Cardiac fibroblast (primary cell): ENCODE results near the gene STRA8.

Experiments used
- DNase-seq, 2 donors: peaks; one replicate each; pipeline versions ENCODE4 v3.0.0 to v3.0.0-alpha.2; 2010; ENCODE audit warnings: low read depth in 2 of 2
- H3K4me3 ChIP-seq, 2 donors: replicated peaks in 1 of 2; 1 replicate in 1 of 2; 2 replicates in 1 of 2; pipeline ENCODE4 v1.5.1; 2011; ENCODE audit warnings: low read depth in 2 of 2, low read length in 2 of 2, mild to moderate bottlenecking in 2 of 2, moderate library complexity in 1 of 2
- TF ChIP-seq, protein P1 (sequence below): IDR thresholded peaks from one replicate; pipeline ENCODE4 v1.5.1; 2011; ENCODE audit warnings: low read depth, mild to moderate bottlenecking, low read length, inconsistent platforms

Gene STRA8

DNA sequence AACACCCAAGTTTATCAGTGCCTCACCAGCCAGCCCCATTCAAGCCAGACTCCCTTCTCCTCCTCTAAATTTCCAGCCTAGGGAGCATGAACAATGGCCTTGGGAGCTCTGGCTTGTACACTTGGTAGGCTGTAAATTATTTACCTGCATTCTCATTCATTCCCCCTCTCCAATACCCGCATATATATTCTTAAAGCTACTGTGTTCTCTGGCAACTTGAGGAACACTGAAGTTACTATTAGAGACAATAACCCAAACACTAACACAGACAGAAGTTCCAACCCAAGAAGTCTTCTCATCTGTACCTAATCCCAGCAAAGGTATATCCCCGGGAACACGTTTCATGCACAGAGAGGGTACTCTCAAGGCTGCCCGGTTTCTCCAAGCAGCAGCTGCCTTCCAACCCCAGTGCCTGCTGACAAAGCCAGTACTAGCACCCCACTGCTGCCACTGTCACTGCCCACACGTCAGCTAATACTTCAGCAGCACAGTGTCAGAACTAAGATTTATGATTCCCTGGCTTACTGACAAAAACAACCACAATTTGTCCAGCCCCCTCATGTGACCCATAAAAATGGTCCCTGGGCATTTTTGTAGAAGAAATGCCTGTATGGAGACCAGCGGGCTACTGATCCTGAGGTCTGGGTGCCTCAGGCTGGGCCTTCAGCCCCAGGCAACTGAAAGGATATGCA, 25.4 kb upstream of the STRA8 start:
- DNase-seq, result no peak
- no peak overlapping the region for H3K4me3 ChIP-seq
- TF ChIP-seq, protein P1, sequence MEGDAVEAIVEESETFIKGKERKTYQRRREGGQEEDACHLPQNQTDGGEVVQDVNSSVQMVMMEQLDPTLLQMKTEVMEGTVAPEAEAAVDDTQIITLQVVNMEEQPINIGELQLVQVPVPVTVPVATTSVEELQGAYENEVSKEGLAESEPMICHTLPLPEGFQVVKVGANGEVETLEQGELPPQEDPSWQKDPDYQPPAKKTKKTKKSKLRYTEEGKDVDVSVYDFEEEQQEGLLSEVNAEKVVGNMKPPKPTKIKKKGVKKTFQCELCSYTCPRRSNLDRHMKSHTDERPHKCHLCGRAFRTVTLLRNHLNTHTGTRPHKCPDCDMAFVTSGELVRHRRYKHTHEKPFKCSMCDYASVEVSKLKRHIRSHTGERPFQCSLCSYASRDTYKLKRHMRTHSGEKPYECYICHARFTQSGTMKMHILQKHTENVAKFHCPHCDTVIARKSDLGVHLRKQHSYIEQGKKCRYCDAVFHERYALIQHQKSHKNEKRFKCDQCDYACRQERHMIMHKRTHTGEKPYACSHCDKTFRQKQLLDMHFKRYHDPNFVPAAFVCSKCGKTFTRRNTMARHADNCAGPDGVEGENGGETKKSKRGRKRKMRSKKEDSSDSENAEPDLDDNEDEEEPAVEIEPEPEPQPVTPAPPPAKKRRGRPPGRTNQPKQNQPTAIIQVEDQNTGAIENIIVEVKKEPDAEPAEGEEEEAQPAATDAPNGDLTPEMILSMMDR, result no peak

DNA sequence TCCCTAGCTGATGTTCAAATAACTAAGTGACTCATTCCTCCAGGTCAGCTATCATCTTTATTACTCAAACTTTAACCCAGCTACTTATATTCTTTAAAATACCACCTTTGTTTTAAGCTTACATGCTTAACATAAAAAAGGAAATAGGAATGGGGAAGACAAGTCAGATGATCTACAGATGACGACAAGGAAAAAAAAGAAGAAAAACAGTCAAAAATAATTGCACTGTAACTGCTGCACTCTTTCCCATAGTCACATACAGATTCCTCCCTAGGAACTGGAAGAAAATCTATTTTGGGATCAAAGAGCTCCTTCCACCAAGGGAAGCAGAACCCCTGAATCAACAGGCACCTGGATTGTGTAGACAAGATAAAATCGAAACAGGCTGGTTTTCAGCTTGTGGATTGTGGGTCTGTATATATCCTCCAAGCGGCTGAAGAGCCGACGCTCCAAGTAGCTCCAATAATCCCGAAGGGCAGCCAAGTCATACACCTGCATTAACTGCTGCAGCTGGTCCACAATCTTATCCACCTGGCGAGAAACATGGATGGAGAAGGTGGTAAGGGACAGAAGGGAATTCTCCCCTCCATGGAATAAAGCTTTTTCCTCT, 24.3 kb upstream of the STRA8 start:
- no peak overlapping the region for H3K4me3 ChIP-seq
- DNase-seq, result no peak
- TF ChIP-seq, protein P1, result no peak

DNA sequence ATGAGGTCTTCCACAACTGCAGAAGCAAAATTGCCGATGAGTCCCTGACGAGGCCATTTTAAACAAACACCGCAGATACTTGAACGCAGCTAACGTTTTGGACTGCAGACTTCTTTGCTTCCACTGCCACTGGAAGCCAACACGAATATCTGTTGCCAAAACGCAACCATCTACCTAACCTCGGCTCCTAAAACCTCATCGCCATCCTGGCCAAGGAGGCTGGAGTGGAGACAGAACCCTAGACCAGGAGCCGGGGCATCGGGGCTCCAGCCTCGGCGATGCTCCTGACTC, 22.8 kb upstream of the STRA8 start:
- H3K4me3 ChIP-seq, result peak overlapping the region; percentile 74 to 86
- TF ChIP-seq, protein P1, result no peak
- DNase-seq, result peak; percentile 29 to 32

DNA sequence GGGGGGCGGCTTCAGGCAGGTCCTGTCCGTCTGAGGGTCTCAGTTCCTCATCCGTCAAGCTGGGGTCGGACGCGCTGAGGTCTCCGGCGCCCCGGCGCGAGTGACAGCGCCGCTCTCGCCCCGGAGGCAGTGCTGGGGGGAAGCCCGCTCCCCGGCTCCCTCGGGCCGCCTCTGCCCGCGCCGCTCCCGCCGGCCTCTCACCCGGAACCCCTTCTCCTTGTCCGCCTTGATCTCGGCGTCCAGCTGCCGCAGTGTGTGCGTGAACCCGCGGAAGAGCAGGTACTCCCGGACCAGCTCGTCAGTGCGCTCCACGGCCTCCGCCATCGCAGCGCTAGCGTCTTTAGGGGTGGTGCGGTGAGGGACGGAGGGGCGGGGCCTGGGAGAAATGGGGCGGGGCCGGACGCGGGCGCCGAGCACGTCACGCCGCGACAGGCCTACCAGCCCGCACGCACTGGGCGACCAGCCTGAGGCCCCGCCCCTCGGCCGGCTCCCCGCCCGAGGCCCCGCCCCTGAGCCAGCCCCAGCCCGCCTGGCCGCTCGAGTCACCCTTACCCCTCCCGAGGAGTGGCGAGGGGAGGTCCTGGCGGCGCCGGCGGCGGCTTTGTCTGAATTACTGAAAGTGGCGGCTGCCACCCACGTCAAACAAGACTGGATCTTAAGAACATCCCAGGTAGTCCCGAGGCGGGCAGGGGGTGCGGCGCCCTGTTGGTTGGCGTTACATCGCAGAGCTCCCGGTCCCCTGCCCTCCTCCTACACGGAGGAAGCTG, 22.3 kb upstream of the STRA8 start, which contains the start of gene WDR91:
WDR91 (minus strand) TSS at position 348 of the 767 bp plus-strand sequence; CDS start at position 324, 24 bp downstream.
- TF ChIP-seq, protein P1, result no peak
- H3K4me3 ChIP-seq, result peak within 1 kb of the TSS; percentile 74 to 86
- DNase-seq, result peak; percentile 92 to 94

DNA sequence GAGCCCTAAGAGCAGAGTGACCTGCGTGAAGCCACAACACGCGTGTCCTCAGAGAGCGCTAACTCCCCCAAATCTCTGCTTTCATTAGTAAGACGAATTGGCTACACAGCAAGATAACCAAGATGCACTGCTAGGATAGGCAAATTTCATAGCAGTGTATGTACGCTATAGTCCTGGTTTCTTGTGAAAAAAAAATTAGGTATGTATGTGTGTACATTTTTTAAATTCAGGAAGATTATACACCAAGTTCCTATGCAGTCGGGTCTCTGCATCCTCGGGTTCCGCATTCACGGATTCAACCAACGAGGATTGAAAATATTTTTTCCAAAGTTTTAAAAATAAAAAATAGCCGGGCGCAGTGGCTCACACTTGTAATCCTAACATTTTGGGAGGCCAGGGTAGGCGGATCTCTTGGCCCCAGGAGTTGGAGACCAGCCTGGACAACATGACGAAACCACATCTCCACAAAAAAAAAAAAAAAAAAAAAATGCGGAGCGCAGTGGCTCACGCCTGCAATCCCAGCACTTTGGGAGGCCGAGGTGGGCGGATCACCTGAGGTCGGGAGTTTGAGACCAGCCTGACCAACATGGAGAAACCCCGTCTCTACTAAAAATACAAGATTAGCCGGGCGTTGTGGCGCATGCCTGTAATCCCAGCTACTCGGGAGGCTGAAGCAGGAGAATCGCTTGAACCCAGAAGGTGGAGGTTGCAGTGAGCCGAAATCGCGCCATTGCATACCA, 21.5 kb upstream of the STRA8 start:
- peak overlapping the region; percentile 65 to 77 for H3K4me3 ChIP-seq
- DNase-seq, result peak; percentile 74 to 75

DNA sequence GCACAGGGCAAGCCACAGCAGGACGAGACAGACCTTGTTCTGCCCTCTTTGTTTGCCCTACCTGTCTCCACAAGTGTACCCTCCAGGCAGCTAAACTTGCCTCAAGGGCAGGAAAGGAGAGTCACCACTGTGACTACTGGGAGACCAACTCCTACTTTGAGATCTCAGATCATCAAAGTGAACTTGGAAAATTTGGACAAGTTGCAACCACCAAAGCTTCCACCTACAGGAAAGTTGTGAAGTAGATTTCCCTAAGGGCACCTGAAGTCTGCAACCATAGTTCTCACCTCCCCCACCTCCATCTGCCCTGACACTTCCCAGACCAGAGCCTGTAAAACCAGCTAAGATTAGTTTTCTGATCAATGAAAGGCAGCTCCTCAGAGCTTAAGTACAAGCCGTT, 19.8 kb upstream of the STRA8 start:
- no peak overlapping the region for H3K4me3 ChIP-seq
- TF ChIP-seq, protein P1, result no peak
- DNase-seq, result no peak

DNA sequence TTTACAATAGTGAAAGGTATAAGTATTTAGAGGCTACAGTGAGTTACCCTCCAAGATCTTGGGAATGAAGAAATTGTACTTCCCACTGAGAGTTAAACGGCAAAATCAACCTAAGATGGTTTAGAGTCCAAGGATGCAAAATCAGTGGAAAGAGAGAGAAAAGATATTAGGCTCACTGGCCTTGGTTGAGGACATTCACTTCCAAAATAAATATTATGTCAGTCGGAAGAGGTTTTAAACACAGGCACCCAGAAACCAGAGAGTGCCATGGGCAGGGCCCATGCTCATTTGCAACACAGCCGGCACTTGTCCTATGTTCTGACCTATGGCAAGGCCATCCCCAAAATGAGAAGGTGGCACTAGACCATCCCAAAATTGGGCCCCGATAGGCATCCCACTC, 18.5 kb upstream of the STRA8 start:
- TF ChIP-seq, protein P1, result no peak
- DNase-seq, result no peak
- no peak overlapping the region for H3K4me3 ChIP-seq
